Panc1 (cell line): Measurements from ENCODE around the gene MBOAT7.

Source experiments
- POLR2AphosphoS5 ChIP-seq: IDR thresholded peaks from 2 replicates; pipeline ENCODE4 v1.6.1; 2012; ENCODE audit warnings: mild to moderate bottlenecking, low read depth, low read length, moderate library complexity
- REST ChIP-seq, 2 experiments: IDR thresholded peaks; 2 replicates each; pipeline ENCODE4 v1.6.1; 2011 to 2012; ENCODE audit warnings: low read depth in 2 of 2, control low read depth in 1 of 2, low read length in 1 of 2, mild to moderate bottlenecking in 1 of 2, moderate library complexity in 1 of 2; ENCODE audit not compliant: insufficient read depth in 1 of 2
- SIN3A ChIP-seq: IDR thresholded peaks from 2 replicates; pipeline ENCODE4 v1.6.1; 2012; ENCODE audit warnings: low read depth, mild to moderate bottlenecking, low read length, moderate library complexity, borderline replicate concordance; ENCODE audit not compliant: insufficient read depth
- TF ChIP-seq, protein P1 (sequence below): fragments of 450-650 bp; IDR thresholded peaks from 2 replicates; pipeline ENCODE4 v1.5.1; 2017; ENCODE audit warnings: mild to moderate bottlenecking

DNA sequence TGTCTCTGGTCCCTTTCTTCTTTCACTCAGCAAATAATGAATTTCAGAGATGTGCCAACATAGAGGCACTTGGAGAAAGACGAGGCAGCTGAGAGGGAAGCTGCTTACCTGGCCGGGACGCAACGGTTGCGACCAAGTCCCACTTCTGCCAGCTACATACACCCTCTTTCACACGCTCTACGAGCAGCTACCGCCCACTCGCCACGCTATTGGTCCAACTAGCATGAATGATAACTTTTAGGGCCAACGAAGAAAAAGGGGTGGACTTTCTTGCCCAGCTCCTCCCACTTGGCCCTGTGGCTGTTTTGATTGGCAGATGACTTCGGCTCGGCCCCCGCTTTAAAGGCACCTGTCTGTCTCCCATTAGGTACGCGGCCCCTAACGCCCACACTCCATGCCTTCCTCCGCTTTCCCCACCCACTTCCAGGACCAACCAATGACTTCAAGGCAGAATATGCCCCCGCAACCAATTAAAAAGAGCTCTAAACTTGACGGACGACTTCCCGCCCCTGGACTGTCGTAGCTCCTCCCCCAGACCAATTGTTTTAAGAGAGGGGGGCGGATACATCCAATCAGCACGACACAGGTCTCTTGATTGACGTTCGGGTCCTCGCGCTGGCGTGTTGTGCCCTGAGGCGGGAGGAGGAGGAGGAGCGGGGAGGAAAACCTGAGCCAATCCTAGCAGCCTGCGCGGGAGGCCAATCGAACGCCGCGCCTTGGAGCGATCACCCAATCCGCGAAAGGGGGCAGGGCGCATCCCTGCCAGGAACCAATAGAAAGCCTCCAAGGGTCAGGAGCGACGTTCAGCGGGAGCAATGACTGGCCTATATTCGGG is 52.3 kb downstream of the MBOAT7 start:
- TF ChIP-seq, protein P1, sequence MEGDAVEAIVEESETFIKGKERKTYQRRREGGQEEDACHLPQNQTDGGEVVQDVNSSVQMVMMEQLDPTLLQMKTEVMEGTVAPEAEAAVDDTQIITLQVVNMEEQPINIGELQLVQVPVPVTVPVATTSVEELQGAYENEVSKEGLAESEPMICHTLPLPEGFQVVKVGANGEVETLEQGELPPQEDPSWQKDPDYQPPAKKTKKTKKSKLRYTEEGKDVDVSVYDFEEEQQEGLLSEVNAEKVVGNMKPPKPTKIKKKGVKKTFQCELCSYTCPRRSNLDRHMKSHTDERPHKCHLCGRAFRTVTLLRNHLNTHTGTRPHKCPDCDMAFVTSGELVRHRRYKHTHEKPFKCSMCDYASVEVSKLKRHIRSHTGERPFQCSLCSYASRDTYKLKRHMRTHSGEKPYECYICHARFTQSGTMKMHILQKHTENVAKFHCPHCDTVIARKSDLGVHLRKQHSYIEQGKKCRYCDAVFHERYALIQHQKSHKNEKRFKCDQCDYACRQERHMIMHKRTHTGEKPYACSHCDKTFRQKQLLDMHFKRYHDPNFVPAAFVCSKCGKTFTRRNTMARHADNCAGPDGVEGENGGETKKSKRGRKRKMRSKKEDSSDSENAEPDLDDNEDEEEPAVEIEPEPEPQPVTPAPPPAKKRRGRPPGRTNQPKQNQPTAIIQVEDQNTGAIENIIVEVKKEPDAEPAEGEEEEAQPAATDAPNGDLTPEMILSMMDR, result no peak
- TF ChIP-seq SIN3A (0 out of 2 replicates have a peak, but pooled peaks have one; percentile 80), POLR2AphosphoS5 (peak; percentile 86), REST (IDR thresholded peaks at IDR 0.05; ENCODE audit: insufficient read depth in 1 of 2, low read depth in 2 of 2, low read length in 1 of 2) (no peak)
